ENCODE measurements around the gene BCOR. TPM values are rescaled to one million over a fixed set of nuclear protein-coding genes. Genes with fewer than 3 reads are reported as not detected.

Gene BCOR
- total RNA-seq, 4 donors from 2014 or later: 12.8 to 28.8 (median 18.6) TPM

DNA sequence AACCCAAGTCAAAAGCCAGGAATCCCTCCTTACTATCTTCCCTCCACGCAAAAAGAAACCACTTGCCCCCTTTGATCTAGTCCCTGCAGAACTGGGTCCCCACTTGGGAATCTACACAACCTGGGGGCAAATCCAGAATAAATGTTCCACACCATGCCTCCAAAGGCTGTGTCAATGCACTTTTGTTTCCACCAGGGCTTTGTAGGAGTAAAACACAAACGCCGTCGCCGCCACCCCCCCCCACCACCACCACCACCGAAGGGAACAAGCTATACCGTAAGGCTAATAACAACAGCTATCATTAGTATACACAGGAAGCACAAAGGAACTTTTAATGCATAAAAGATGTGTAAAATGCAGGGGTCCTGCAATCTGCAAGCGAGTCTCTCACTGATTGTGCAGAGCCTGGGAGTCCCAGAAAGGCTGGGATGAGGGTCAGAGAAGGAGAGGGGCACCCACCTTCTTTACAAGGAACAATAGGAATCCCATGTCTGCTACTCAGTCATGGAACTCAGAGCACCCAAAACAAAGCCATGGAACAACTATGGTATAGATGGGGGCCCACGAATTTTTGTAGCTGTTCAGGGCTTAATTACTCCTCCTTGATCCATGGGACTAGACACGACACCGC lies 13.2 kb downstream of the BCOR start:
- no peak for TF ChIP-seq CTCF (IDR thresholded peaks at IDR 0.05)
- ATAC-seq (ENCODE audit: low FRiP score) (no peak), DNase-seq (ENCODE audit: low spot score) (no peak)

- DNase-seq (ENCODE audit: low spot score) (no peak), ATAC-seq (ENCODE audit: low FRiP score) (no peak)
- TF ChIP-seq CTCF (IDR thresholded peaks at IDR 0.05): no peak
These were observed 13.8 kb downstream of the BCOR start for GRCh38 chrX:40083979-40084359.

DNA sequence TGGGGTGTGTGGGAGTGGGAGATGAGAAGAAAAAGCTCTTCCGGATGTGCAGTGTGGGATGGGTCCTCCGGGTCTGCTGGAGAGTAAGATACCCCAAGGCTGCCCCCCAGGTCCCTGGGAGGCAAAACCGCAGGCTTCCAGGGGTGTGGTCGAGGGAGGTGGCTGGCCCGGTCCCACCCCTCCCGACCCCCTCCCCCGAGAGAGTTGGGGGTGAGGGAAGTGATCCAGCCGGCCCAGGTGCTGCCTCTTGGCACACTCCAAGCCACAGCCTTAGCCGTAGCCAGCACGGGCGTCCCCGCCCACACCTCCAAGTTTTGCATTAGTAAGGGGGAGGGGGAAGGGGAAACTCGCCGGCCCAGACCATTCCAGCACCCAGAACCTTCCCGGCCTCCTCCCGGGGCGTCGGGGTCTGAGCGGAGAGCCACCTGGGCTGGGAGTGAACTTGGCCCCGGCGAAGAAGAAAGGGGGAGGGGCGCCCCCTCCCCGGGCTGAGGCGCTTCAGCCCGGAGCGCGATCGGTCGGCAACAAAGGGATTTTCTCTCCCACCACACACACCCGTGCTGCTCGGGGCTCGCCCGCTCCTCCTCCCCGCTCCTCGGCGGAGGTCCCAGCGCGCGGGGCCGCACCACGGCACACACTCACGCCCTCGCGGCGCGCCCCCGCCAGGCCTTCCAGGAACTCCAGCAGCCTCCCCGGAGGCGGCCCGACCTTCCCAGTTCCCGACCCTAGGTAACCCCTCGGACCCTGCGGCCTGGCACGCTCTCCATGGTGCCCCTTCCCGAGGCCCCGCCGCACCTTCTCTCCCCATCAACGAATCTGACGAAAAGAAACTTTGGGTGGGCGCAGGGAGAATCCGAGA lies 14.4 kb downstream of the BCOR start:
- TF ChIP-seq CTCF (IDR thresholded peaks at IDR 0.05): no peak
- DNase-seq (ENCODE audit: low spot score): no peak
- peak; percentile 63 for ATAC-seq (ENCODE audit: low FRiP score)

DNA sequence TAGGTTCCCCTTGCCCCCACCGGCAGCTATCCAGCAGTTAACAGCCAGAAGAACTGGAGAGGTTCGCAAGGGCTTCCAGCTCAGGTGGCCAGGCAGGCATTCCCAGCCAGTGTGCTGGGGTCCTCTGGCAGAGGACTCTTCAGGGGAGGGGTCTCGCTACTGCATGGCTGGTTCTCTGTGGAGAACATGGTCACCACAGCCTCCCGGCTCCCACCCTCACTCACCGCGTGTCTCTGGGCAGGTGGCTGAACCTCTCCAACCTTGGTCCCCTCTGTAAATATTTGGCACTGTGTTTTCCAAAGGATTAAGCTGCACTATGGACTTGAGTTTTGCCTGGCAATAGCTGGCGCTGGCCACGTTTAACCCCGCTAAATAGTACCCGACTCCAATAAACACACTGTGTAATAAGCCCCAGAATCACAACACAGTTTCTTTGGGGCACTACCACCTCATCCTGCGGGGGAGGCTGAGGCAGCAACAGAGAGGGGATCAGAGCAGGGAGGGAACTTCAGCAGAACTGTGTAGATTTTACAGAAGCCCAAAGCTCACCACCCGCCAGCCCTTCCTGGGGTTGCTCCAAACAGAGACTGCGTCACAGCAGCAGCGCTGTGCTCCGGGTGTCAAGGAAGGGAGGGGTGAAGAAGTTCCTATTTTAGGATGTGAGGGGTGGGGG lies 15.2 kb downstream of the BCOR start:
- TF ChIP-seq CTCF (IDR thresholded peaks at IDR 0.05): no peak
- ATAC-seq (ENCODE audit: low FRiP score) (no peak), DNase-seq (ENCODE audit: low spot score) (no peak)

- no peak for TF ChIP-seq CTCF (IDR thresholded peaks at IDR 0.05)
- ATAC-seq (ENCODE audit: low FRiP score) (no peak), DNase-seq (ENCODE audit: low spot score) (no peak)
These were observed 16.1 kb downstream of the BCOR start for GRCh38 chrX:40081679-40082068.

GRCh38 chrX:40080894-40081678 lies 16.7 kb downstream of the BCOR start:
- TF ChIP-seq CTCF (IDR thresholded peaks at IDR 0.05): no peak
- no peak for ATAC-seq (ENCODE audit: low FRiP score)
- DNase-seq (ENCODE audit: low spot score): no peak
